NCI-H1694 treated with DMSO at 0.1 percent for 48 hours (cell line): ENCODE measurements around the gene KAT6B.

Source experiments
- DNase-seq: peaks from one replicate; lab custom pipeline; 2025; lab: John Stamatoyannopoulos, UW

Gene KAT6B

GRCh38 chr10:75015442-75015841, 189.0 kb downstream of the KAT6B start:
- DNase-seq: no peak

- DNase-seq: no peak
Observed at GRCh38 chr10:75016325-75016724, 189.9 kb downstream of the KAT6B start.

- DNase-seq: no peak
Observed at GRCh38 chr10:75018251-75018650, 191.9 kb downstream of the KAT6B start.

- no peak for DNase-seq
Observed at GRCh38 chr10:75018686-75019307, 192.4 kb downstream of the KAT6B start.

GRCh38 chr10:75019370-75019769, 193.0 kb downstream of the KAT6B start:
- DNase-seq: peak; percentile 54

GRCh38 chr10:75020168-75020567, 193.8 kb downstream of the KAT6B start:
- no peak for DNase-seq

GRCh38 chr10:75021379-75022249, 195.2 kb downstream of the KAT6B start:
- no peak for DNase-seq

- no peak for DNase-seq
Observed at GRCh38 chr10:75023074-75023473, 196.7 kb downstream of the KAT6B start.

- DNase-seq: no peak
Observed at GRCh38 chr10:75024971-75025523, 198.6 kb downstream of the KAT6B start.

GRCh38 chr10:75028049-75028448, 201.6 kb downstream of the KAT6B start:
- DNase-seq: no peak

GRCh38 chr10:75028748-75029147, 202.3 kb downstream of the KAT6B start:
- no peak for DNase-seq

- DNase-seq: no peak
Observed at GRCh38 chr10:75029420-75029819, 203.0 kb downstream of the KAT6B start.

- DNase-seq: peak; percentile 45
Observed at GRCh38 chr10:75029857-75030256, 203.5 kb downstream of the KAT6B start.

- DNase-seq: no peak
Observed at GRCh38 chr10:75030371-75030770, 204.0 kb downstream of the KAT6B start.

- DNase-seq: no peak
Observed at GRCh38 chr10:75032119-75032518, 205.7 kb downstream of the KAT6B start.

- DNase-seq: no peak
Observed at GRCh38 chr10:75032813-75033212, 206.4 kb downstream of the KAT6B start.

- no peak for DNase-seq
Observed at GRCh38 chr10:75033399-75034130, 207.2 kb downstream of the KAT6B start.

GRCh38 chr10:75034131-75034512, 207.7 kb downstream of the KAT6B start:
- DNase-seq: no peak

GRCh38 chr10:75034714-75035258, 208.4 kb downstream of the KAT6B start:
- no peak for DNase-seq

- DNase-seq: no peak
Observed at GRCh38 chr10:75035975-75036708, 209.7 kb downstream of the KAT6B start.
